GM12878 (cell line): ENCODE measurements around the gene ELP4. TPM values are rescaled to one million over a fixed set of nuclear protein-coding genes. Genes with fewer than 3 reads are reported as not detected.

ENCODE experiments used
- ATAC-seq: fragments of 200-7000 bp; cut with Tn5 transposase; 3 replicates; pipeline ENCODE4 v1.9.1; 2020; ENCODE audit warnings: mild to moderate bottlenecking, moderate library complexity
- BruUV-seq: library from RNA; stranded (reverse); fragments of 400-500 nt; replicated peaks from 2 replicates; lab custom pipeline; 2021; lab: Mats Ljungman, UMichigan
- CTCF ChIA-PET: fragments of 300-600 bp; sonication (Branson Sonifier 250); formaldehyde crosslinking; extraction: SDS; loops from one replicate; lab custom pipeline; 2021; ENCODE audit warnings: inconsistent platforms; lab: Yijun Ruan, JAX
- POLR2A ChIA-PET: fragments of 350-600 bp; formaldehyde crosslinking; extraction: SDS; loops from one replicate; lab custom pipeline; 2021; ENCODE audit warnings: inconsistent platforms; lab: Charles Lee
- RAD21 ChIA-PET: fragments of 300-600 bp; sonication (Branson Sonifier 250); formaldehyde crosslinking; loops from one replicate; lab custom pipeline; 2023; ENCODE audit warnings: antibody characterized with exemption; ENCODE audit not compliant: unreplicated experiment; lab: Charles Lee
- SMC1A ChIA-PET: fragments of 300-600 bp; sonication (Branson Sonifier 250); formaldehyde crosslinking; loops from one replicate; lab custom pipeline; 2023; ENCODE audit not compliant: unreplicated experiment, uncharacterized antibody; lab: Charles Lee
- DNase-seq: peaks from one replicate; pipeline ENCODE4 v3.0.0-alpha.2; 2011; ENCODE audit warnings: low read depth, low spot score
- FAIRE-seq: peaks from 3 replicates; lab custom pipeline; 2011; peaks lifted over from hg19 to GRCh38; lab: Jason Lieb, UNC
- H2AFZ ChIP-seq: 2 replicates; pipeline ENCODE4 v1.6.0; 2011; ENCODE audit warnings: low read depth, low read length, control low read depth; ENCODE audit not compliant: control insufficient read depth
- H3K27ac ChIP-seq: 2 replicates; pipeline ENCODE4 v1.5.1; 2011; ENCODE audit warnings: control low read depth; ENCODE audit not compliant: control insufficient read depth, insufficient read depth
- H3K27me3 ChIP-seq, 2 experiments: replicated peaks in 1 of 2; 2 replicates each; pipeline versions ENCODE4 v1.6.0 to v1.6.1; 2011; ENCODE audit warnings: low read length in 1 of 2; ENCODE audit not compliant: control insufficient read depth in 2 of 2, insufficient read depth in 2 of 2
- H3K36me3 ChIP-seq, 2 experiments: 2 replicates each; pipeline ENCODE4 v1.5.1; 2011; ENCODE audit warnings: low read length in 1 of 2; ENCODE audit not compliant: control insufficient read depth in 2 of 2, insufficient read depth in 2 of 2
- H3K4me1 ChIP-seq: 2 replicates; pipeline ENCODE4 v1.6.1; 2011; ENCODE audit warnings: mild to moderate bottlenecking, low read length, moderate library complexity, mixed read lengths; ENCODE audit not compliant: control insufficient read depth, insufficient read depth
- H3K4me2 ChIP-seq: 2 replicates; pipeline ENCODE4 v1.6.0; 2011; ENCODE audit warnings: control low read depth; ENCODE audit not compliant: control insufficient read depth, insufficient read depth
- H3K4me3 ChIP-seq: fragments of 200-600 bp; sonication (generic); 2 replicates; pipeline ENCODE4 v1.5.1; 2016
- H3K79me2 ChIP-seq: 2 replicates; pipeline ENCODE4 v1.6.0; 2011; ENCODE audit warnings: low read length; ENCODE audit not compliant: control insufficient read depth, insufficient read depth
- H3K9ac ChIP-seq: 2 replicates; pipeline ENCODE4 v1.8.0; 2011; ENCODE audit warnings: low read length, control low read depth, mixed read lengths; ENCODE audit not compliant: control insufficient read depth, insufficient read depth
- H3K9me3 ChIP-seq: replicated peaks from 3 replicates; pipeline ENCODE4 v1.5.1; 2011; ENCODE audit warnings: mild to moderate bottlenecking, low read length; ENCODE audit not compliant: control insufficient read depth, insufficient read depth
- H4K20me1 ChIP-seq: 2 replicates; pipeline ENCODE4 v1.6.0; 2011; ENCODE audit not compliant: control insufficient read depth, insufficient read depth
- BMI1 ChIP-seq: fragments of 450-650 bp; IDR thresholded peaks from 2 replicates; pipeline ENCODE4 v1.6.1; 2016; ENCODE audit warnings: mild to moderate bottlenecking, moderate library complexity, borderline replicate concordance
- CTCF ChIP-seq, 3 experiments: IDR thresholded peaks in 2 of 3; conservative IDR thresholded peaks in 1 of 3; 2 replicates each; pipeline ENCODE4 v1.5.1; 2011; ENCODE audit warnings: low read depth in 3 of 3, low read length in 3 of 3, mild to moderate bottlenecking in 3 of 3, control low read depth in 2 of 3, moderate library complexity in 2 of 3, inconsistent platforms in 1 of 3, mixed read lengths in 1 of 3; ENCODE audit not compliant: control insufficient read depth in 2 of 3, insufficient read depth in 1 of 3; ENCODE audit errors: extremely low read depth in 1 of 3
- ELK1 ChIP-seq: IDR thresholded peaks from 2 replicates; pipeline ENCODE4 v1.6.1; 2012; ENCODE audit warnings: low read depth, low read length, improper control_type of control experiment
- HSF1 ChIP-seq: fragments of 150-350 bp; IDR thresholded peaks from 2 replicates; pipeline ENCODE4 v1.6.1; 2014; ENCODE audit warnings: mild to moderate bottlenecking, low read depth, low read length
- MTA3 ChIP-seq: IDR thresholded peaks from 2 replicates; pipeline ENCODE4 v1.6.1; 2012; ENCODE audit warnings: low read length, inconsistent platforms, borderline replicate concordance
- MYB ChIP-seq: fragments of 150-350 bp; IDR thresholded peaks from 2 replicates; pipeline ENCODE4 v1.6.1; 2014; ENCODE audit warnings: mild to moderate bottlenecking, low read depth, low read length, borderline replicate concordance
- PML ChIP-seq: IDR thresholded peaks from 2 replicates; pipeline ENCODE4 v1.6.1; 2012; ENCODE audit warnings: low read length, inconsistent platforms
- POLR2AphosphoS2 ChIP-seq: IDR thresholded peaks from 2 replicates; pipeline ENCODE4 v1.6.1; 2011; ENCODE audit warnings: low read depth, mild to moderate bottlenecking, low read length, improper control_type of control experiment, moderate library complexity
- POU2F2 ChIP-seq: IDR thresholded peaks from 3 replicates; pipeline ENCODE4 v1.6.1; 2011; ENCODE audit warnings: low read depth, mild to moderate bottlenecking, low read length, borderline replicate concordance
- RELB ChIP-seq: fragments of 450-650 bp; IDR thresholded peaks from 2 replicates; pipeline ENCODE4 v1.6.1; 2017; ENCODE audit warnings: low read depth, mild to moderate bottlenecking, moderate library complexity
- SMARCA5 ChIP-seq: fragments of 450-650 bp; IDR thresholded peaks from 2 replicates; pipeline ENCODE4 v1.6.1; 2017; ENCODE audit warnings: mild to moderate bottlenecking
- ZBTB11 ChIP-seq: fragments of 450-650 bp; formaldehyde crosslinking; IDR thresholded peaks from 2 replicates; pipeline ENCODE4 v1.5.0; 2022; ENCODE audit warnings: mild to moderate bottlenecking, missing genetic modification characterization
- in situ Hi-C: fragments of 300-500 bp; cut with MboI; formaldehyde crosslinking; loops from 9 replicates; pipeline ENCODE4 v1.14.3; 2018; ENCODE audit warnings: mixed read lengths
- intact Hi-C: fragments of 100-400 bp; cut with micrococcal nuclease; formaldehyde crosslinking; loops from one replicate; pipeline ENCODE4 v1.14.2; 2022; ENCODE audit not compliant: unreplicated experiment
- polyA plus RNA-seq, 11 experiments: library from polyadenylated mRNA; depleted of rRNA in 4 of 11; unstranded in 6 of 11; stranded (reverse) in 5 of 11; fragments of >200 nt; fragmentation: Nextera tagmentation in 4 of 11; fragmentation: Illumina TruSeq in 1 of 11; extraction: Ambion mirVana in 4 of 11; extraction: Trizol in 1 of 11; gene quantifications; 1 replicate in 1 of 11; 2 replicates in 10 of 11; pipeline versions ENCODE4 v1.2.1 to v1.2.3, GENCODE V29; 2011 to 2016; ENCODE audit warnings: inconsistent platforms in 2 of 11, missing spikeins in 2 of 11, low read depth in 1 of 11
- total RNA-seq, 4 experiments: library from RNA; depleted of rRNA in 3 of 4; stranded (reverse); fragments of >200 nt in 3 of 4; fragmentation: Illumina TruSeq in 1 of 4; extraction: Trizol in 1 of 4; gene quantifications; 2 replicates each; pipeline versions ENCODE4 v1.2.1 to v1.2.3, GENCODE V29; 2013 to 2021

Gene ELP4
- total and polyA plus RNA-seq, 10 of the 15 experiments (the other 5 are each of a cell fraction or from before 2014, with no cell fraction given): 17.7 to 36.1 (median 27.0) TPM

- Histone ChIP-seq H4K20me1 (no peaks in the 10 kb centered on the region), H3K36me3 (no peaks in the 10 kb centered on the region), H3K79me2 (no peaks in the 10 kb centered on the region), H3K9me3 (no peaks in the 10 kb centered on the region), H2AFZ (no peak overlapping the region), H3K4me2 (no peak overlapping the region), H3K4me3 (no peak overlapping the region), H3K9ac (no peak overlapping the region), H3K4me1 (no peaks in the 10 kb centered on the region), H3K27me3 (no peaks in the 10 kb centered on the region), H3K27ac (no peak overlapping the region)
- intact Hi-C loops: no loop called here
- ChIA-PET RAD21 (no interaction called here), CTCF (no interaction called here), POLR2A (no interaction called here), SMC1A (no interaction called here)
- ATAC-seq (no peak), FAIRE-seq (no peak), DNase-seq (no peak)
- in situ Hi-C loops: no loop called here
- no TSS peak for BruUV-seq
- TF ChIP-seq ZBTB11 (CRISPR knock-in tag) (no peak), HSF1 (no peak), BMI1 (no peak), POLR2AphosphoS2 (no peak), MTA3 (no peak), CTCF (IDR thresholded peaks at IDR 0.05 in 2 of 3, conservative IDR thresholded peaks at IDR 0.05 in 1 of 3; ENCODE audit: control insufficient read depth in 2 of 3, extremely low read depth in 1 of 3, insufficient read depth in 1 of 3, low read depth in 3 of 3, low read length in 3 of 3) (no peak), SMARCA5 (no peak), ELK1 (no peak), PML (no peak), RELB (no peak), POU2F2 (no peak), MYB (no peak)
These were observed 107.7 kb downstream of the ELP4 start for GRCh38 chr11:31617246-31617645.
